ENCODE data around the gene MAGI2.

The MAGI2 gene

GRCh38 chr7:78417180-78417853, 1036.2 kb downstream of the MAGI2 start:
- no peak for DNase-seq (ENCODE audit: low read depth in 2 of 2)

- no peak for DNase-seq (ENCODE audit: low read depth in 2 of 2)
These were observed 1039.9 kb downstream of the MAGI2 start for GRCh38 chr7:78413568-78413967.

GRCh38 chr7:78412216-78412858, 1041.1 kb downstream of the MAGI2 start:
- no peak for DNase-seq (ENCODE audit: low read depth in 2 of 2)

GRCh38 chr7:78407031-78407430, 1046.4 kb downstream of the MAGI2 start:
- DNase-seq (ENCODE audit: low read depth in 2 of 2), result no peak

GRCh38 chr7:78406531-78406930, 1046.9 kb downstream of the MAGI2 start:
- DNase-seq (ENCODE audit: low read depth in 2 of 2), result no peak

GRCh38 chr7:78402096-78402495, 1051.4 kb downstream of the MAGI2 start:
- no peak for DNase-seq (ENCODE audit: low read depth in 2 of 2)

- DNase-seq (ENCODE audit: low read depth in 2 of 2), result no peak
These were observed 1053.4 kb downstream of the MAGI2 start for GRCh38 chr7:78400038-78400437.

- DNase-seq (ENCODE audit: low read depth in 2 of 2), result no peak
These were observed 1054.3 kb downstream of the MAGI2 start for GRCh38 chr7:78399033-78399769.

GRCh38 chr7:78398576-78398975, 1054.9 kb downstream of the MAGI2 start:
- no peak for DNase-seq (ENCODE audit: low read depth in 2 of 2)

- DNase-seq (ENCODE audit: low read depth in 2 of 2), result no peak
These were observed 1055.4 kb downstream of the MAGI2 start for GRCh38 chr7:78398081-78398480.

- no peak for DNase-seq (ENCODE audit: low read depth in 2 of 2)
These were observed 1057.3 kb downstream of the MAGI2 start for GRCh38 chr7:78396210-78396609.

GRCh38 chr7:78395298-78396036, 1058.0 kb downstream of the MAGI2 start:
- no peak for DNase-seq (ENCODE audit: low read depth in 2 of 2)

- no peak for DNase-seq (ENCODE audit: low read depth in 2 of 2)
These were observed 1064.4 kb downstream of the MAGI2 start for GRCh38 chr7:78389022-78389421.

GRCh38 chr7:78386520-78386919, 1066.9 kb downstream of the MAGI2 start:
- no peak for DNase-seq (ENCODE audit: low read depth in 2 of 2)

- no peak for DNase-seq (ENCODE audit: low read depth in 2 of 2)
These were observed 1070.2 kb downstream of the MAGI2 start for GRCh38 chr7:78383096-78383880.

- DNase-seq (ENCODE audit: low read depth in 2 of 2), result no peak
These were observed 1074.3 kb downstream of the MAGI2 start for GRCh38 chr7:78379148-78379547.

GRCh38 chr7:78377532-78377931, 1075.9 kb downstream of the MAGI2 start:
- DNase-seq (ENCODE audit: low read depth in 2 of 2), result no peak

GRCh38 chr7:78370936-78371335, 1082.5 kb downstream of the MAGI2 start:
- DNase-seq (ENCODE audit: low read depth in 2 of 2), result no peak

GRCh38 chr7:78368771-78369170, 1084.7 kb downstream of the MAGI2 start:
- no peak for DNase-seq (ENCODE audit: low read depth in 2 of 2)

- DNase-seq (ENCODE audit: low read depth in 2 of 2), result no peak
These were observed 1086.1 kb downstream of the MAGI2 start for GRCh38 chr7:78367280-78367773.

GRCh38 chr7:78363866-78364265, 1089.6 kb downstream of the MAGI2 start:
- no peak for DNase-seq (ENCODE audit: low read depth in 2 of 2)

Data from stimulated activated CD8-positive, alpha-beta memory T cell treated with anti-CD3 and anti-CD28 coated beads, Interleukin-7, amount 100 ng/mL, for 4 hours (primary cell).